GM19023 (cell line): Measurements from ENCODE around the gene VANGL1.

Source experiments
- ATAC-seq: cut with Tn5 transposase; IDR thresholded peaks from one replicate; pipeline ENCODE4 v1.9.1; 2021; ENCODE audit warnings: mild to moderate bottlenecking, moderate library complexity; ENCODE audit not compliant: unreplicated experiment

Gene VANGL1

DNA sequence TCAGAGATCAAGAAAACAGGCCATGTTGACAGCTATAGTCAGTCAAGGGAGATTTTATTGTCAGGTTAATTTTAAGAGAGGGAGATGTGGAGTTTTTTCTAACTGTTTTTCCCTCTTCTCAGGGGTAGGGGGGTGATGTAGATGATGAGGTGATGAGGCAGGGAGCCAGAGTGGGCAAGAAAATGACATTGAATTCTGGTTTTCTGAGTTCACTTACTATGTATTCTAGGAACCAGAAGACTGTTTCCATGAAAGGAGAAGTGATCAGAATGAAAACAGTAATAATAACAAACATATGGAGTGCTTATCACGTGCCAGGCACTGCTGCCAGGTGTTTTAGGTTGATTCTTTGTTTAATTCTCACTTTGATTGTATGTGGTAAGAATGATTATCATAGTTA, 86.6 kb downstream of the VANGL1 start:
- ATAC-seq: no peak

DNA sequence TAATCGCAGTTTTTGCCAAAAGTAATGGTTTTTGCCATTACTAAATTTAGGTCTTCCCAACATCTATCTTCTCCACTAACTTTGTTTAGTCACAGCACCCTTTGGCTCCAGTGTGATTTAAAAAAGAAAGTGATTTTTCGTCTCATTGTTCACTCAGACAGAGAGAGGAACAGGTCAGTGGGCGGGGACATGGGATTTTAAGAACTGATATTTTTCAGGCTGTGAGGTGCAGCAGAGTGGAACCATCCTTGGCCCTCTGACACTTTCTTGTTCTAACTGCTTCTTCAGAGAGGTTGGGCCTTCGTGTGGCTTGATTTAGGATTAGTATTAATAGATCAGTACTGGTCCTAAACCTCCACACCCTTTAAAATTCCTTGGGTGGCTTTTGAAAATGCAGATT, 88.0 kb downstream of the VANGL1 start:
- ATAC-seq: peak; percentile 80

DNA sequence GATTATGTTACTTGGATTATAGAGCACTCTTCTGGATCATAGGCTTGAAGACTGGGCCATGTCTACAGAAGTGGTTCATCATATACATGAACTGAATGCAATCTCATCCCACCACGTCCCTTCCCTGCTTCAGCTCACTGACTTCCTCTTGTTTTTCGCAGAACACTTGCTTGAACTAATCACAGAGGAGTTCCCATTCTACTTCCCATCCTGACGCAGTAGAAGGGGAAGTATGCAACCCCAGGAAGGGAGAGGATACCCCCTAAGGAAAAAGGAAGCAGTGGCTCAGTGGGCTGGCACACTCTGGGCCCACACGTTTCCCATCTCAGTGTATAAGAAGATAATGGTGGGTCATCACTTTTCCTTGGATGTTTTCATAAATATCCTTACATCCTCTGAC, 90.5 kb downstream of the VANGL1 start:
- no peak for ATAC-seq

DNA sequence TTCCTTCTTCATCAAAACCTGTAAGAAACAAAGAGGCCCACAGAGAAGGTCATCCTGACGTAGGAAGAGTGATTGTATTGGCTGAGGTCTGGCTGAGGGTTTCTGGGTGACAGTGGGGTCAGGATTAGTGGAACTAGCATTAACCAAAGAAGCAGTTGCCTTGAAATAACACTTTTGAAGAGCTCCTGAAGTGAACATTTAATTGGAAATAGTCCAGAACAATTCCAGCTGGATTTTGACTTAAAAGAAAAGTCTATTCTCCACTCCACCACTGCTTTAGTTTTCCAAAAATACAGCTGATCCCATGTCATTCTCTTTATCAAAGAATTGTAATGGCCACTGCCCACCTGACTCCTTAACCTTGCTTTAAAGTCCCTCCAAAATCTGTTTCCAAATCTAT, 99.0 kb downstream of the VANGL1 start:
- no peak for ATAC-seq

DNA sequence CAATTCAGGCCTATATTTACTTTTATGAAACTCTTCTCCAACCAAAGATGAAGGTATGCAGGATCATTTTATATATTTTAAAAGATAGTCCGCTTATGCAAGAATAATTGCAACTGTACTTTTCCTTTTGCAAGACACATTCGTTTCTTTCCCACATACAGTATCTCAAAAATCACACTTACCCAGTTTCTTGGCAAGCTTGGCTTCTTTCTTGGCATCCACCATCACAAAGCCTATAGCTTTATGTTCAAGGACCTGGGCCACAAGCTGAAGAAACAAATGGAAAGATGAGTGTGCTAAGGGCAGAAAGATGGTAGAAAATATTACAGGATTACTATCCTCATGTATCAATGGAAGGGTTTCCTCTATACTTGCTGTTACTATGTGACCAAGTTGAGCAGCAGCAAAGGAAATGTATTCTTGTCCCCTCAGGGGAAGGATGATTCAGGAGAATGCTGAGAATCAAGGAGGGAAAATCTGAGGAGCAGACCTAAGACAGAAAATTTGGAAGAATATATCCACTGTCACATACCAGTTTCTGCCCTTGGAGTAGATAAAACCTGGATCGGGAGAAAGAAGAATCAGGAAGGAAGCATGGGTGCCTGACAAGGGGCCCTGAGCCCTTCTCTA, 103.0 kb downstream of the VANGL1 start:
- ATAC-seq: no peak

DNA sequence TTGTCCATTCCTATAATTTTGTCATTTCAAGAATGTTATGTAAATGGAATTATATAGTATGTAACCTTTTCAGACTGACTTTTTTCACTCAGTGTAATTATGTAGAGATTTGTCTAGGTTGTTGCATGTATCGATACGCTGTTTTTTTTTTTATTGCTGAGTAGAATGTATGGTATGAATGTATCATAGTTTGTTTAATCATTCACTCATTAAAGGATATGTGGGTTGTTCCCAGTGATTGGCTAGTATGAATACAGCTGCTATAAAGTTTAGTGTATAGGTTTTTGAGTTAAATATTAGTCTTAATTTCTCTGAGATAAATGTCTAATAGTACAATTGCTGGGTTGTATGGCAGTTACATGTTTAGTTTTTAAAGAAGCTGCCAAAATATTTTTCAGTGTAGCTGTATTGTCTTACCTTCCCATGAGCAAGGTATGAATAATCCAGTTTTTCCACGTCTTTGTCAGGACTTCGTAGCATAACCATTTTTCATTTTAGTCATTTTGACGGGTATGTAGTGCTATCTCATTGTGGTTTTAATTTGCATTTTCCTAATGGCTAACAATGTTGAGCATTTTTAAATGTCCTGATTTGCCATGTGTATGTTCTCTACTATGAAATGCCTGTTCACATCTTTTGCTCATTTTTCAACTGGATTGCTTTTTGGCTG, 104.4 kb downstream of the VANGL1 start:
- no peak for ATAC-seq
